Measurements from ENCODE around the gene TPSG1.
"Not testable (repeated sequence)": the region's sequence is repeated elsewhere in the genome, so short reads cannot be mapped to it uniquely, and the experiment has no call there.

Gene TPSG1

DNA sequence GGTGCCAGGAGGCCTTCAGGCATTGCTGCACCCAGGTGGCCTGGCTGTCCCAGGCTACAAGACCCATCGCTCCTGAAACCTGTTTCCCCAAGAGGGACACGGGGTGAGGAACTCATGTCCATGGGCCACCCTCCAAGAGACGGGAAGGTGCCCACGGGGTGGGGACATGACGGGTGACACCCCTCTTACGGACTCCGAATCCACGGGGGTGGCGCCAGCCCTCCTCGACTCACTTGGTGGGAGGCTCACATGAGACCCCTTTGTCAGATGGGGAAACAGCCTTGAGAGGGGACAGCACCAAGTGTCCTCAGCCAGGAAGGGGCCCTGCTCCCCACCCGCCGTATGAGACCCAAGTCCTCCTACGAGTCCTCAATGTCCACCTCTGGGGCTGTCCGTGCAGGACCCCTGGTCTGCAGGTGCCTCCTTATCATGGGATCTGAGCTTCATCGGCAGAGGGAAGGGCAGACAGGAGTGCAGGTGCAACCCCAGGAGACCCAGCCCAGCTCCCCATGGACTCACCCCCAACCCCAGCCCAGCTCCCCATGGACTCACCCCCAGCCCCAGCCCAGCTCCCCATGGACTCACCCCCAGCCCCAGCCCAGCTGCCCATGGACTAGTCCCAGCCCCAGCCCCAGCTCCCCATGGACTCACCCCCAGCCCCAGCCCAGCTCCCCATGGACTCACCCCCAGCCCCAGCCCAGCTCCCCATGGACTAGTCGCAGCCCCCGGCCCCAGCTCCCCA is 5.6 kb upstream of the TPSG1 start:
- not testable (repeated sequence) for DNase-seq (ENCODE audit: low spot score)

DNA sequence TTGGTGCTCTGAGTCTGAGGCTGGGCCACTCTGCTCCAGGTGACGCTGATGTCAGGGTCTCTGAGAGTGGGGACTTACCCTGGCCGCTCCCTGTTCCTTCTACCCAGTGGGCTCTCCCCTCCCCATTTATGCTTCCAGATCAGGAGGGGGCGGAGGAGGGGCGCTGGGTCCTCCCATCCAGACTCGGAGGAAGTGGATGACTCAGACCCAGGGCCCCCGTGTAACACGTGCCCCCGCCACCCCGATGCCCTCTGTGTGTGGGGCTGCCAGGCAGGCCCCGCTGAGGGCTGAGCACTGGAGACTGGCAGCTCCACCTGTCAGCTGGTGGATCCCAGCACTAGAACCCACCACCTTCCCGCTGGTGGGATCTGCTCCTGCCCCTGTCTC is 5.0 kb upstream of the TPSG1 start, which contains the start of gene TPSB2:
Gene TPSB2 (minus strand): TSS at position 101 of the 387 bp plus-strand sequence. CDS start 233 bp downstream, outside the sequence.
- DNase-seq (ENCODE audit: low spot score), result not testable (repeated sequence)

DNA sequence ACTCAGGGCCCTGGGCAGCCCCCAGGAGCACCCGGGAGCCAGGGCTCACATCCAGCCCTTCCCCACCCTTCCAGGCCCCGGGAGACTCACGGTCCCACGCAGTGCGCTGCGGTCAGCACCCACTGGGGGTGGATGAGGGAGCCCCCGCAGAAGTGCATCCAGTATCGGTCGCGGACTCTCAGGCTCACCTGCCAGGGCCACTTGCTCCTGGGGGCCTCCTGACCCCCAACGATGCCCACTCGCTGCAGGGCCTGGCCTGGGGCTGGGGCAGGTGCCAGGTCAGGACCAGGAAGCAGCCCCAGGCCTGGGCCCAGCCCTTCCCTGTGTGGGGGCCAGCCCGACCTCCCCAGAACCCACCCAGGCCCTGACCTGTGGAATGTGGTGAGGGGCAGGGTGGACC is 4.4 kb upstream of the TPSG1 start:
- not testable (repeated sequence) for DNase-seq (ENCODE audit: low spot score)

- not testable (repeated sequence) for DNase-seq (ENCODE audit: low spot score)
Observed at GRCh38 chr16:1228227-1228626, 3.2 kb upstream of the TPSG1 start.

DNA sequence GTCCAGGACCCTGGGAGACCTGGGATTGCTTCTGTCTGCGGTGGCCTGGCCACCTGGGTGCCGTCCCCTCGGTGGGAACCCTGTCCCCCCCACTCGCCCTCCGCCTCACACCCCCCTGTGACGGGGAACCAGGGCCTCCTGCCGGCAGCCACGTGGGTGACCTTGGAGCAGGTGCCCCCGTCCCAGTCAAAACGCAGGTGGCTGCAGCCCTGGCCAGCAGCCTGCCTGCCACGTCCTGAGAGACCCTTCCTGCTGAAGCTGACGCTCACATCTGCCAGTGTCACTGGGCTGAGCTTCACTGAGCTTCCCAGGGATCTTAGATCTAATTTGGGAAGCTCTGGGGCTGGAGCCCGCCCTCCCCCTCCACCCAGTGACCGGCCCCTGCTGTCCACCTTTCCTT is 1.6 kb upstream of the TPSG1 start:
- not testable (repeated sequence) for DNase-seq (ENCODE audit: low spot score)

DNA sequence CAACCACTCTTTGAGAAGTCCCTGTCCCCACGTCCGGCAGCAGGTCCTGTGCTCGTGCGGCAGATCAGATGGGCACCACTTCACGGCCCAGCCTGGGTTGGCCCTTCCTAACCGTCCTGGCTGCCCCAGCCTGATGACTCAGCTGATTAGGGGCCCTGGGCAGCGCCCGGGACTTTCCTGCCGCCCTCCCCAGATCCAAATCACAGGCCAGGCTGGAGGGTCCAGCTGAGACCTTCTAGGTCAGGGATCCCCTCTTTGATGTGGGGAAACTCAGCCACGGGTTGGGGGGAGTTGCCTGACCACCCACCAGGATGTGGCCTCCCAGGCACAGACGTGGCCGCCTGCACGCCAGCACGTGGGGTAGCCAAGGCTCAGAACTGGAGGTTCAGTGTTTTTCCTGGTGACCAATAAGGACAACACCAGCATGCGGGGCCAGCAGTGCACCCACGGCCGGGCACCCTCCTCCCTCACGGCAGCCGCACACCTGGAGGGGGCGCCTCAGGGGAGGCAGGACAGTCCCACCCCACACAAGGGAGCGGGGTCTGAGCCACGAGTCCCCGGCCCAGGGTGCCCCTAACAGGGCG is 752 bp upstream of the TPSG1 start:
- DNase-seq (ENCODE audit: low spot score), result not testable (repeated sequence)

- DNase-seq (ENCODE audit: low spot score), result no peak
Observed at GRCh38 chr16:1224558-1224957, 510 bp downstream of the TPSG1 start.

GRCh38 chr16:1223355-1224214 is 1.5 kb downstream of the TPSG1 start:
- DNase-seq (ENCODE audit: low spot score), result no peak

DNA sequence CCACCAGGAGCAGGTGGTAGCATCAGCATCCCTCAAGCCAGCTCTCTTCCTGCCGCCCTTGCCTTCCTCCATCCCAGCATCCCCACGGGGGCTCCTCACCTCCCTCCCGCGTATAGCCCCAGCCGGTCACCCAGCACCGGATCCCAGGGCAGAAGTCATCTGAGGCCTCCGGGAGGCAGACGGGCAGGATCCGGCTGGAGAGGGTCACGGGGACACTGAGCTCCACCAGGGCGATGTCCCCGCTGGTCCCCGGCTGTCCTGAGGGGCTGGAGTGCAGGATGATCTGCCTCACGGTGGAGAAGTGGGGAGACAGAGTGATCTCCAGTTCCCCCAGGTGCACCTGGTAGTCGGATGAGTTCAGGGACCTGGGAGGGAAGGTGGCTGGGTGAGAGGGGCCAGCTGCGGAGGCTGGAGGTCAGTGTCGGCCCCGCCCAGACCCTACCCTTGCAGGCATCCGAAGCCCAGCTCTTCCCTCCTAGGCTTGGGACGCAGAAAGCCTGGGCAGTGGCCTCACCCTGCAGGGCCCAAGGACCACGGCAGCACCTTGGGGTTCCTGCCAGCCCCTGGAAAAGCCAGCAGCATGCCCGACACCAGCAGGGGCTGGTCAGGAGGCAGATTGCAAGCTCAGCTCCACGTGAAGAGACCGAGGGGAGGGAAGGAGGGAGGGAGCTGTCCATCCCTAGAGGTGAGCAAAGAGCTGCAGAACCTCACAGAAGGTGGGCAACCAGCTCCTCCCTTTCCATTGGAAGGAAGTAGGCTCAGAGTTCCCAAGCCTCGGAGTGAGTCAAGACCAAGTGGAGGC is 2.3 kb downstream of the TPSG1 start:
- no peak for DNase-seq (ENCODE audit: low spot score)

GRCh38 chr16:1221628-1222552 is 3.2 kb downstream of the TPSG1 start:
- DNase-seq (ENCODE audit: low spot score), result no peak

- DNase-seq (ENCODE audit: low spot score), result no peak
Observed at GRCh38 chr16:1220841-1221627, 4.0 kb downstream of the TPSG1 start.

DNA sequence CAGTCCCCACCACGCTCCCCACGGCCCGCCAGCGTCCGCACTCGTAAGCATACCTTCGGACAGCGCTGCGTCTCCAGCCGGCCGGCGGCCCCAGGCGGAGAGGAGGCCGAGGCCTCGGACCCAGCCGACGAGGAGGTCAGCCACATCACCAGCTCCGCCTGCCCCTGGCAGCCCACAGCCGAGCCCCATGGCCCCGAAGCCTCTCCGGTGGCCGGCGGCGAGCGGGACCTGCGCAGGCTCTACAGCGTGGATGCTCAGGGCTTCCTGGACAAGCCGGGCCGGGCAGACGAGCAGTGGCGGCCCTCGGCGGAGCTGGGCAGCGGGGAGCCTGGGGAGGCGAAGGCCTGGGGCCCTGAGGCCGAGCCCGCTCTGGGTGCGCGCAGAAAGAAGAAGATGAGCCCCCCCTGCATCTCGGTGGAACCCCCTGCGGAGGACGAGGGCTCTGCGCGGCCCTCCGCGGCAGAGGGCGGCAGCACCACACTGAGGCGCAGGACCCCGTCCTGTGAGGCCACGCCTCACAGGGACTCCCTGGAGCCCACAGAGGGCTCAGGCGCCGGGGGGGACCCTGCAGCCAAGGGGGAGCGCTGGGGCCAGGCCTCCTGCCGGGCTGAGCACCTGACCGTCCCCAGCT is 4.9 kb downstream of the TPSG1 start:
- no peak for DNase-seq (ENCODE audit: low spot score)

DNA sequence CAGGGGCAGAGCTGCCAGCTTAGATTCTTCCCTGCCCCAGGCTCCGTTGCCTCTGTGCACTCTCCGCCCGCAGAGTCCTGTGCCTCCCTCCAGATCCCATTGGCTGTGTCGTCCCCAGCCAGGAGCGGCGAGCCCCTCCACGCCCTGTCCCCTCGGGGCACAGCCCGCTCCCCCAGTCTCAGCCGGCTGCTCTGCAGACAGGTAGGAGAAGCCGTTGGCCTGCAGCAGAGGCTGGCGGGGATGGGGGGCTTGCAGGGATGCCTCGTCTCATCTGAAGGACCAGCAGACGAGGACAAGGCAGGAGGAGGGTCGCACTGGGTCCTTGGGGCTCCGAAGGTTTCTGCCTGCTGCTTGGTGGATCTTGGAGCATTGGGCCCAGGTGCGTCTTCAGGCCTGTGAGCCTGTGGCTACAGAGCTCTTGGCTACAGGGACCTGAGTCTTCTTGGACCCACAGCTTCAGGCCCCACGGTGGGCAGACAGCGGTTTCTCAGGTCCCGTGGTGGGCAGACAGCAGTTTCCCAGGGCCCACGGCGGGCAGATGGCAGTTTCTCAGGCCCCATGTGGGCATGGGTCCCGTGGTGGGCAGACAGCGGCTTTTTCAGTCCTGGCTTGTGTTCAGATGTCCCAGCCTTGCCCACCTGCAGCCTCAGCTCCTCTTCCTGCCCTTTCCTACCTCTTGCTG is 6.0 kb downstream of the TPSG1 start:
- DNase-seq (ENCODE audit: low spot score), result no peak

- no peak for DNase-seq (ENCODE audit: low spot score)
Observed at GRCh38 chr16:1218061-1218929, 6.8 kb downstream of the TPSG1 start.

GRCh38 chr16:1217526-1217925 is 7.5 kb downstream of the TPSG1 start:
- DNase-seq (ENCODE audit: low spot score), result no peak

- no peak for DNase-seq (ENCODE audit: low spot score)
Observed at GRCh38 chr16:1216681-1217400, 8.2 kb downstream of the TPSG1 start.

DNA sequence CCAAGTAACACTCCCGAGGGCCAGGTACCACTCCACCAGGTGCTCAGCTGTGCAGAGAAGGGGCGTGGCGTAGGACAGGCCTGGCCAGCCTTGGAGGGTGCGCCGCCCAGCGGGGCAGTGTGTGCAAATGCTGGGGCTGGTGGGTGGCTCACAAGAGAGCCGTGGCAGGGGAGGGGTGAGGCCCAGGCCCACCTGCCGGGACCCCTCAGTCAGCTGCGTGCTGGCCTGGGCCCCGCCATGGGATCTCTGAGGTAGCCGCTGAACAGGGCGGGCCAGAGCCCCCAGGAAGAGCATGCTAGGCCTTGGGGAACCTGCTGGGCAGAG is 8.8 kb downstream of the TPSG1 start:
- DNase-seq (ENCODE audit: low spot score), result no peak

Data from GM03348 (cell line).